Measurements from ENCODE around the gene MRPL34. TPM values are rescaled to one million over a fixed set of nuclear protein-coding genes. Genes with fewer than 3 reads are reported as not detected.
"Not testable (repeated sequence)": the region's sequence is repeated elsewhere in the genome, so short reads cannot be mapped to it uniquely, and the experiment has no call there.

The MRPL34 gene
- 76.7 and 121 TPM in 2 replicates for total RNA-seq (2014; rRNA removed; shearing (Covaris generic))

GRCh38 chr19:17305517-17306284 lies at the start of gene MRPL34:
Gene MRPL34 (plus strand): TSS chr19:17305872. CDS start chr19:17305893, 21 bp downstream.
- Histone ChIP-seq H3K36me3 (replicated peaks; ENCODE audit: control insufficient read depth, insufficient read depth, low read length) (no peaks in the 10 kb centered on the region), H3K27me3 (ENCODE audit: control insufficient read depth, insufficient read depth, low read length) (no peaks in the 10 kb centered on the region), H3K4me3 (ENCODE audit: insufficient read depth, low read depth, low read length) (peak within 1 kb of the TSS; percentile 90)
- peak; percentile 94 for DNase-seq

- Histone ChIP-seq H3K27me3 (ENCODE audit: control insufficient read depth, insufficient read depth, low read length) (no peaks in the 10 kb centered on the region), H3K4me3 (ENCODE audit: insufficient read depth, low read depth, low read length) (no peak overlapping the region), H3K36me3 (replicated peaks; ENCODE audit: control insufficient read depth, insufficient read depth, low read length) (peaks cover 4% of the 10 kb centered on the region)
- no peak for DNase-seq
These were observed 49.5 kb upstream of the MRPL34 start for GRCh38 chr19:17256130-17256529.

- H3K36me3 ChIP-seq (replicated peaks; ENCODE audit: control insufficient read depth, insufficient read depth, low read length): peaks cover 2% of the 10 kb centered on the region
These were observed 46.4 kb upstream of the MRPL34 start for GRCh38 chr19:17259118-17259780.

GRCh38 chr19:17259934-17260333 lies 45.7 kb upstream of the MRPL34 start:
- no peak for DNase-seq
- Histone ChIP-seq H3K4me3 (ENCODE audit: insufficient read depth, low read depth, low read length) (no peak overlapping the region), H3K36me3 (replicated peaks; ENCODE audit: control insufficient read depth, insufficient read depth, low read length) (peaks cover 2% of the 10 kb centered on the region), H3K27me3 (ENCODE audit: control insufficient read depth, insufficient read depth, low read length) (no peaks in the 10 kb centered on the region)

More at GRCh38 chr19:17259118-17259780, 46.4 kb upstream of the MRPL34 start:
- no peak for DNase-seq
- H3K4me3 ChIP-seq (ENCODE audit: insufficient read depth, low read depth, low read length): no peak overlapping the region
- H3K27me3 ChIP-seq (ENCODE audit: control insufficient read depth, insufficient read depth, low read length): no peaks in the 10 kb centered on the region

GRCh38 chr19:17260842-17261325 lies 44.8 kb upstream of the MRPL34 start:
- Histone ChIP-seq H3K27me3 (ENCODE audit: control insufficient read depth, insufficient read depth, low read length) (no peaks in the 10 kb centered on the region), H3K36me3 (replicated peaks; ENCODE audit: control insufficient read depth, insufficient read depth, low read length) (peaks cover 1% of the 10 kb centered on the region), H3K4me3 (ENCODE audit: insufficient read depth, low read depth, low read length) (no peak overlapping the region)
- peak; percentile 97 for DNase-seq

- peak; percentile 56 for DNase-seq
- Histone ChIP-seq H3K4me3 (ENCODE audit: insufficient read depth, low read depth, low read length) (no peak overlapping the region), H3K27me3 (ENCODE audit: control insufficient read depth, insufficient read depth, low read length) (no peaks in the 10 kb centered on the region), H3K36me3 (replicated peaks; ENCODE audit: control insufficient read depth, insufficient read depth, low read length) (peaks cover 1% of the 10 kb centered on the region)
These were observed 43.1 kb upstream of the MRPL34 start for GRCh38 chr19:17262557-17262956.

- 0 out of 2 replicates have a peak overlapping the region, but pooled peaks have one; percentile 1 for H3K4me3 ChIP-seq (ENCODE audit: insufficient read depth, low read depth, low read length)
These were observed 41.7 kb upstream of the MRPL34 start for GRCh38 chr19:17263712-17264640.

GRCh38 chr19:17264641-17264979 lies 41.1 kb upstream of the MRPL34 start, which contains the start of gene USHBP1:
Gene USHBP1 (minus strand): TSS chr19:17264745. CDS start chr19:17264299, 446 bp downstream.
- peak; percentile 94 for DNase-seq

More at GRCh38 chr19:17263712-17264640, 41.7 kb upstream of the MRPL34 start:
- Histone ChIP-seq H3K36me3 (replicated peaks; ENCODE audit: control insufficient read depth, insufficient read depth, low read length) (peaks cover 2% of the 10 kb centered on the region), H3K27me3 (ENCODE audit: control insufficient read depth, insufficient read depth, low read length) (no peaks in the 10 kb centered on the region)
- DNase-seq: peak; percentile 52

GRCh38 chr19:17266026-17266425 lies 39.6 kb upstream of the MRPL34 start:
- no peak for DNase-seq
- Histone ChIP-seq H3K36me3 (replicated peaks; ENCODE audit: control insufficient read depth, insufficient read depth, low read length) (peaks cover 5% of the 10 kb centered on the region), H3K27me3 (ENCODE audit: control insufficient read depth, insufficient read depth, low read length) (no peaks in the 10 kb centered on the region), H3K4me3 (ENCODE audit: insufficient read depth, low read depth, low read length) (no peak overlapping the region)

More at GRCh38 chr19:17264641-17264979, 41.1 kb upstream of the MRPL34 start, which contains the start of gene USHBP1:
- Histone ChIP-seq H3K36me3 (replicated peaks; ENCODE audit: control insufficient read depth, insufficient read depth, low read length) (peaks cover 2% of the 10 kb centered on the region), H3K4me3 (ENCODE audit: insufficient read depth, low read depth, low read length) (0 out of 2 replicates have a peak within 1 kb of the TSS, but pooled peaks have one; percentile 1), H3K27me3 (ENCODE audit: control insufficient read depth, insufficient read depth, low read length) (no peaks in the 10 kb centered on the region)

- no peaks in the 10 kb centered on the region for H3K27me3 ChIP-seq (ENCODE audit: control insufficient read depth, insufficient read depth, low read length)
- peaks cover 11% of the 10 kb centered on the region for H3K36me3 ChIP-seq (replicated peaks; ENCODE audit: control insufficient read depth, insufficient read depth, low read length)
- no peak for DNase-seq
- no peak overlapping the region for H3K4me3 ChIP-seq (ENCODE audit: insufficient read depth, low read depth, low read length)
These were observed 39.1 kb upstream of the MRPL34 start for GRCh38 chr19:17266589-17266974.

- H3K36me3 ChIP-seq (replicated peaks; ENCODE audit: control insufficient read depth, insufficient read depth, low read length): peaks cover 12% of the 10 kb centered on the region
- peak within 1 kb of the TSS; percentile 60 for H3K4me3 ChIP-seq (ENCODE audit: insufficient read depth, low read depth, low read length)
- H3K27me3 ChIP-seq (ENCODE audit: control insufficient read depth, insufficient read depth, low read length): no peaks in the 10 kb centered on the region
- DNase-seq: peak; percentile 99
These were observed 38.5 kb upstream of the MRPL34 start, which contains the start of gene BABAM1 for GRCh38 chr19:17266975-17267788. Gene BABAM1 (plus strand): TSS chr19:17267443. CDS start chr19:17268807, 1,364 bp downstream.

GRCh38 chr19:17268754-17269153 lies 36.9 kb upstream of the MRPL34 start:
- Histone ChIP-seq H3K4me3 (ENCODE audit: insufficient read depth, low read depth, low read length) (no peak overlapping the region), H3K27me3 (ENCODE audit: control insufficient read depth, insufficient read depth, low read length) (no peaks in the 10 kb centered on the region), H3K36me3 (replicated peaks; ENCODE audit: control insufficient read depth, insufficient read depth, low read length) (peaks cover 15% of the 10 kb centered on the region)
- no peak for DNase-seq

- H3K4me3 ChIP-seq (ENCODE audit: insufficient read depth, low read depth, low read length); H3K27me3 ChIP-seq (ENCODE audit: control insufficient read depth, insufficient read depth, low read length); DNase-seq: not testable (repeated sequence)
- H3K36me3 ChIP-seq (replicated peaks; ENCODE audit: control insufficient read depth, insufficient read depth, low read length): peaks cover 30% of the 10 kb centered on the region
These were observed 30.8 kb upstream of the MRPL34 start for GRCh38 chr19:17274892-17275291.
